GM12878 (cell line): ENCODE measurements around the gene FHL2.
A peak's percentile ranks its signal among the peaks of the same experiment; 100 is the strongest.

Source experiments
- ATF3 ChIP-seq: IDR thresholded peaks from 2 replicates; pipeline ENCODE4 v1.6.1; 2011; ENCODE audit warnings: low read depth, mild to moderate bottlenecking, low read length, moderate library complexity, borderline replicate concordance; ENCODE audit errors: extremely low read depth
- CEBPB ChIP-seq, 2 experiments: fragments of 150-350 bp in 1 of 2; IDR thresholded peaks; 2 replicates each; pipeline ENCODE4 v1.6.1; 2012 to 2014; ENCODE audit warnings: low read depth in 2 of 2, low read length in 2 of 2, borderline replicate concordance in 1 of 2, inconsistent platforms in 1 of 2
- CTCF ChIP-seq, 3 experiments: IDR thresholded peaks in 2 of 3; conservative IDR thresholded peaks in 1 of 3; 2 replicates each; pipeline ENCODE4 v1.5.1; 2011; ENCODE audit warnings: low read depth in 3 of 3, low read length in 3 of 3, mild to moderate bottlenecking in 3 of 3, control low read depth in 2 of 3, moderate library complexity in 2 of 3, inconsistent platforms in 1 of 3, mixed read lengths in 1 of 3; ENCODE audit not compliant: control insufficient read depth in 2 of 3, insufficient read depth in 1 of 3; ENCODE audit errors: extremely low read depth in 1 of 3
- E2F8 ChIP-seq: fragments of 450-650 bp; IDR thresholded peaks from 2 replicates; pipeline ENCODE4 v1.6.1; 2018; ENCODE audit warnings: mild to moderate bottlenecking, low read depth, moderate library complexity; ENCODE audit not compliant: partially characterized antibody
- SMC3 ChIP-seq: IDR thresholded peaks from 2 replicates; pipeline ENCODE4 v1.6.1; 2011; ENCODE audit warnings: low read length, improper control_type of control experiment, borderline replicate concordance
- SP1 ChIP-seq: IDR thresholded peaks from one replicate; pipeline ENCODE4 v1.6.1; 2011; ENCODE audit warnings: low read depth, low read length
- TCF7 ChIP-seq: IDR thresholded peaks from 2 replicates; pipeline ENCODE4 v1.6.1; 2014; ENCODE audit warnings: antibody characterized with exemption, borderline replicate concordance
- ZBED1 ChIP-seq: IDR thresholded peaks from 2 replicates; pipeline ENCODE4 v1.6.1; 2016; ENCODE audit warnings: borderline replicate concordance
- ZBTB33 ChIP-seq: fragments of 450-650 bp; IDR thresholded peaks from 2 replicates; pipeline ENCODE4 v1.6.1; 2017; ENCODE audit warnings: mild to moderate bottlenecking

- TF ChIP-seq CTCF (IDR thresholded peaks at IDR 0.05 in 2 of 3, conservative IDR thresholded peaks at IDR 0.05 in 1 of 3; ENCODE audit: control insufficient read depth in 2 of 3, extremely low read depth in 1 of 3, insufficient read depth in 1 of 3, low read depth in 3 of 3, low read length in 3 of 3) (no peak), ATF3 (peak; percentile 63), ZBTB33 (no peak), SMC3 (no peak), TCF7 (no peak), SP1 (no peak), ZBED1 (no peak), E2F8 (no peak), CEBPB (IDR thresholded peaks at IDR 0.05; ENCODE audit: borderline replicate concordance in 1 of 2, low read depth in 2 of 2, low read length in 2 of 2) (no peak)
Observed at GRCh38 chr2:105329561-105330495, 69.0 kb downstream of the FHL2 start, which contains the start of gene TGFBRAP1.
